Measurements from ENCODE around the gene DDHD1.
A peak's percentile ranks its signal among the peaks of the same experiment; 100 is the strongest.
"Not testable (repeated sequence)": the region's sequence is repeated elsewhere in the genome, so short reads cannot be mapped to it uniquely, and the experiment has no call there.

Gene DDHD1

DNA sequence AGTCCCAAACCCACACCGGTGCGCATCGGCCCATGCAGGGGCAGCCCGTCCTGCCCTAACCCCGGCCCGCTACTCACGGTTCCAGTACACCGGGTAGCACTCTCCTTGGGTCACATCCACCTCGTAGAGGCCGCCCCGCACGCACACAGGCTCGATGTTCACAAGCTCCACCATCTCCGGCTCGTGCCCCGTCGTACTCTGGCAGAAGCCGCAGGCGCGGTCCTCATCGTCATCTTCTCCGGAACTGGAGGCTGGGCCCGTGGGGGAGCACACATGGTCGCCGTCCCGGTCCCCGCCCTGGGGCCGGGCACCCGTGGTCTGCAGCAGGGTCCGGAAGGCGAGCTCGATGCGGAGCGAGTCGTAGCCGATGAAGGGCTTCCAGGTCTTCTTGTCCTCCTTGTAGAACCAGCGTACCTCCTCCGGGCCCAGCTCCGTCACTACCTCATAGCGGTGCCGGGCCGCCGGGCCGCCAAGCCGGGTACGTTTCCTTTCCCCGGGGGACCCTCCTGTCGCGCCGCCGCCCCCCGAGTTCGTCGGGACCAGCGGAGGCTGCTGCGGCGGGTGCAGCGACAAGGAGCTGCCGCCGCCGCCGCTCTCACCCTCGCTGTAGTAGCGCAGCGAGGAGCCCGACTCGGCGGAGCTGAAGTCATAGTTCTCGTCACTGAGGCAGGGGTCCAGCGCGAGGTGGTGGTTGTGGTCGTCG, 788 bp downstream of the DDHD1 start:
- peak; percentile 31 to 44 for DNase-seq (ENCODE audit: low read depth in 2 of 2)

DNA sequence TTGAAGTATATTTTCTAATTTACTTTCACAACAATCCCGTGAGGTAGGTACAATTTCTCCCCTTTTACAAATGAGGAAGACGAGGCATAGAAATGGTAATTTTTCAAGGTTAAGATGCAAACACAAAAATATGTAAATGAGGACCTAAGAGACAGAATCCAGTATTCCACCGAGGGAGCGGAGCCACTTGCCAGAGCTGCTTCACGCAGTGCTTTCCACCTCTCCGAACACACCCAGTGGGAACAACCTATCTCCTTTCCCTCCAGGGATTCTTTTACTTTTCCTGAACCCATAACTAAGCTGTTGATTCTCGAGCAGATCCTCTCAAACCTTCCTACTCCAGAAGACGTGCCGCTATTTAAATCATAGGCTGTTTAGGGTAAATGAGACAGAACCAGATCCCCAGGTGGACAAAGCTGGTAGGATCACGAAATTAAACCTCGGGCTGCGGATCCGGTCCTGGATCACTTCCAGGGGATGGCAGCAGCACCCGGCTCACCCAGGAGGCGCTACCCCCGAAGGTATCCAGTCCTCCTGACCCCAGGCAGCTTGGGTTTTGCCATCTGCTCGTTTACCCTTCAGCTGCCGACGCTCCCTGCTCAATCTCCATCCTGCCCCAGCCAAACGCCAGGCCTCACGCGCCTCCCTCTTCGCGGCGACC, 1.5 kb downstream of the DDHD1 start:
- peak in 1 of 2 donors; percentile 11 for DNase-seq (ENCODE audit: low read depth in 2 of 2)

GRCh38 chr14:53149668-53150316, 3.3 kb downstream of the DDHD1 start:
- DNase-seq (ENCODE audit: low read depth in 2 of 2) = no peak

DNA sequence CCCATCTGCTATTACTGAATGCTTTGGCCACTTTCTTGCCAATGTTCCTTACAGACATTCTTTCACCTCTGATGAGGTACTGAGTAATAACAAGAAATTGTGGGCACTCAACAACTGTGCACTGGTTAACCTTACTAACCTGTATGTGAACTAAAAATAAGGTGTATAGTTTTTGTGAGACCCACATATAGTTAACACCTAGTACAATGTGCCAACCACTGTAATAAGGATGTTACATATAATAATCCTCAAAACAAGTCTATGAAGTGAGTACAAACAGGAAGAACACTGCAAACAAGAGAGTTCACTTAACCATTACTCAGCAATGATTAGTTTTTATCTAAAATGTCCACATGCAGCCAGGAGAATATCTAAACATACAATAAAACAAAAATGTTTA, 4.5 kb downstream of the DDHD1 start:
- DNase-seq (ENCODE audit: low read depth in 2 of 2) = no peak

GRCh38 chr14:53147893-53148292, 5.2 kb downstream of the DDHD1 start:
- DNase-seq (ENCODE audit: low read depth in 2 of 2) = no peak

GRCh38 chr14:53147208-53147607, 5.9 kb downstream of the DDHD1 start:
- DNase-seq (ENCODE audit: low read depth in 2 of 2) = no peak

DNA sequence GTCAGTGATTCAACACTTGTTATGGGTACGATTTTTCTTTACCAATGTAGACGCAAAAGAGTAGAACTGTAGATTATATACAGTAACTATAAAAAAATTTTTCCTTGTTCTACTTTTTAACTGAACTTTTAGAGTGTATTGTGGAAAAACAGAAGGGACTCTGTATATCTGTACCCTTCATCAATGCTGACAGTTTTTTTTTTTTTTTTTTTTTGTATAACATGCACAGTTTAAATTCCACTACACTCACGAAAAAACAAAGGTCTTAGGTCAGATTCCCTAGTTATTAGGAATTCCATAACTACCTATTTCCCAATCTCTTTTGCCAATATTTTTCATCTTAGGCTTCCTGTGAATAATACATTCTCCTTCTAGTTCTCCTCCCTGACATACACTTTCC, 6.4 kb downstream of the DDHD1 start:
- no peak for DNase-seq (ENCODE audit: low read depth in 2 of 2)

DNA sequence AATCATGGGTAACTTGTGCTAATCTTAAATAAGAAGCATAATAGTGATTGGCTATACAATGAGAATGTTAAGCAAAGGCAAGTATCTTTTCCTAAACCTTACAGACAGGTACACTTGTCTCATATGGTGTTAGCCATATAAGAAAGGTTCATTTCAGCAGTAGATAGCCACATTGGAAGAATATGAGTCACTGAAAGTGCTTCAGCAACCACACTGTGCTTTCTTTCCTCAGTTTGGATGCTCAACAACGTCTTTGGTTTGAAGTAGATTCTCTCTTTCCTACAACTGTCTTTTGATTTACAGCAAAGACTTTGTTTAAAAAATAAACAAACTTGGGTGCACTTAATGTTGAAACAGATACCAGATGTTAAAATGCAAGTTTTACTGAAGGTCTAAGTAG, 8.9 kb downstream of the DDHD1 start:
- no peak for DNase-seq (ENCODE audit: low read depth in 2 of 2)

DNA sequence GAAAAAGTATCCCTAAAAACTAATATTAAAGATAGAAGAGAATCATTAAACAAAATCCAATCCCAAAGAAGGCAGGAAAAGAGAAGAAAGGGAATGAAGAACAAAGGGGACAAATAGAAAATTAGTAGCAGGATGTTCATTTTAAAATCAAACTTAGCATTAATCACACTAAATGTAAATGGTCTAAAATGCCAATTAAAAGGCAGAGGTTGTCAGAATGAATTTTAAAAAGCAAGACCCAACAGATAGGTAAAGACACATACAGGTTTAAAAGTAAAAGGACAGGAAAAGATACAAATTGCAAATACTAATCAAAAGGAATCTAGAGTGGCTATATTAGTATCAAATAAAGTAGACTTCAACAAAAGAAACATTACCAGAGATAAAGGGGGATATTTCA, 12.5 kb downstream of the DDHD1 start:
- no peak for DNase-seq (ENCODE audit: low read depth in 2 of 2)

- DNase-seq (ENCODE audit: low read depth in 2 of 2) = no peak
Measured at GRCh38 chr14:53137568-53138203, 15.4 kb downstream of the DDHD1 start.

DNA sequence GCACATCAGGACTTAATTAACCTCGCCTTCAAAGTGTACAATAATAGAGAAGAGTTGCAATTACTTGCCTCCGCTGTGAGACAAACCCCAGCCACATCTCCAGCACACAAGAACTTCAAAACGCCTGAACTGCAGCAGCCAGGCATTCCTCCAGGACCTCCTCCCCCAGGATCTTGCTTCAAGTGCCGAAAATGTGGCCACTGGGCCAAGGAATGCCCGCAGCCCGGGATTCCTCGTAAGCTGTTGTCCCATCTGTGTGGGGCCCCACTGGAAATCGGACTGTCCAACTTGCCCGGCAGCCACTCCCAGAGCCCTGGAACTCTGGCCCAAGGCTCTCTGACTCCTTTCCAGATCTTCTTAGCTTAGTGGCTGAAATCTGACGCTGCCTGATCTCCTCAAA, 22.6 kb downstream of the DDHD1 start:
- DNase-seq (ENCODE audit: low read depth in 2 of 2) = not testable (repeated sequence)

DNA sequence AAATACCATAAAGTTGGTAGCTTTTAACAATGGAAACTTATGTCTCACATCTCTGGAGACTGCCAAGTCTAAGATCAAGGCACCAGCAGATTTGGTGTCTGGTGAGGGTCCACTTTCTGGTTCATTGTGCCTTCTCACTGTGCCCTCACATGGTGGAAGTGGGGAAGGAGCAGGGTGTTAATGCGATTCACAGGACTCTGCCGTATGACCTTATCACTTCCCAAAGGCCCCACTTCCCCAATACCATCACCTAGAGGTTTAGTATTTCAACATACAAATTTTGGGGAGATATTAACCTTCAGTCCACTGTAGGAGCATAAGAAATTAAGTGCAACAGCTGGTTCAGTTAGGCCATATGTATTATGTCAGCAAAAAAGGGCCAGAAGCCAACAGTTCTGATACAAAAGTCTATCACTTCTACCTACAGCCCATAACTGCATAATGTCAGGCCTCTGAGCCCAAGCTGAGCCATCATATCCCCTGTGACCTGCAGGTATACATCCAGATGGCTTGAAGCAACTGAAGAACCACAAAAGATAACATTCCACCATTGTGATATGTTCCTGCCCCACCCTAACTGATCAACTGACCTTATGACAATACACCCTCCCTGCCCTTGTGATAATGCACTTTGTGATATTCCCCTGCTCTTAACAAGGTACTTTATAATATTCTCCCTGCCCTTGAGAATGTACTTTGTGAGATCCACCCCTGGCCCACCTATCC, 24.7 kb downstream of the DDHD1 start:
- no peak for DNase-seq (ENCODE audit: low read depth in 2 of 2)

- DNase-seq (ENCODE audit: low read depth in 2 of 2) = no peak
Measured at GRCh38 chr14:53127832-53128231, 25.3 kb downstream of the DDHD1 start.

DNA sequence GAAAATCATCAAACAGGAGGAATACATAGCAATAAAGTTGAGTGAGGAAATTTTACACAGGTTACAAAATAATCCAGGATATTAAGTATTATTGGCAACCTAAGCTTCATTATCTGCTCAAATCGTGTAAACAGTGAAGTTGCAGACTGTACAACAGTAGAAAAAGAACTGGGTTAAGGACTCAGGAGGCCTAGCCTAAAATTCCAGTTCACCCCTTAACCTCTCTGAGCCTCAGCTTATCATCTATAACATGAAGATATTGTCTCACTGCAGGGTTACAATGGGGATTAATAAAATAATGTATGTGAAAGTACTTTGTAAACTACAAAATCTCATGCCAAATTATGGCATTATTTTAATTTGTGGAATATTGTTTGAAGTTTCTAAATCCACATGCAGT, 26.0 kb downstream of the DDHD1 start:
- no peak for DNase-seq (ENCODE audit: low read depth in 2 of 2)

DNA sequence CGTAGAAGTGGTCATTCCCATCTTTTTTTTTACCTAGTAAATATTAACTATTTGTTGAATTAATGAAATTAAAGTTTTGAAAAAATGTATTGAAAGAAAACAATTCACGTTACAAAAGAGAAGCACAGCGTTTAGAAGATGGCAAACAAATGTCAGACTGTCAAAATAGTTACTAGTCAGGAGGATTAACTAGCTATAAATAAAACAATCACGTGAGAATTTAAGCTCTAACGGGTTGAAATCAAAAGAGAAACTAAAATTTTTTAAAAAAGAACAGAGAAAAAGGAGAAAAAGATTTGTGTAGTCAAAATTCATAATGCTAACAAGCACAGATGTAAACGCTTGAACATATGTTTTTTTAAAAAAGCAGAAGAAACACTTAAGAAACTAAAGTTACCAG, 26.4 kb downstream of the DDHD1 start:
- DNase-seq (ENCODE audit: low read depth in 2 of 2) = no peak

GRCh38 chr14:53124786-53125185, 28.3 kb downstream of the DDHD1 start:
- no peak for DNase-seq (ENCODE audit: low read depth in 2 of 2)

GRCh38 chr14:53121419-53121818, 31.7 kb downstream of the DDHD1 start:
- DNase-seq (ENCODE audit: low read depth in 2 of 2) = not testable (repeated sequence)

GRCh38 chr14:53117479-53117878, 35.6 kb downstream of the DDHD1 start:
- DNase-seq (ENCODE audit: low read depth in 2 of 2) = not testable (repeated sequence)

- no peak for DNase-seq (ENCODE audit: low read depth in 2 of 2)
Measured at GRCh38 chr14:53113989-53114388, 39.1 kb downstream of the DDHD1 start.

- DNase-seq (ENCODE audit: low read depth in 2 of 2) = no peak
Measured at GRCh38 chr14:53110096-53110495, 43.0 kb downstream of the DDHD1 start.

DNA sequence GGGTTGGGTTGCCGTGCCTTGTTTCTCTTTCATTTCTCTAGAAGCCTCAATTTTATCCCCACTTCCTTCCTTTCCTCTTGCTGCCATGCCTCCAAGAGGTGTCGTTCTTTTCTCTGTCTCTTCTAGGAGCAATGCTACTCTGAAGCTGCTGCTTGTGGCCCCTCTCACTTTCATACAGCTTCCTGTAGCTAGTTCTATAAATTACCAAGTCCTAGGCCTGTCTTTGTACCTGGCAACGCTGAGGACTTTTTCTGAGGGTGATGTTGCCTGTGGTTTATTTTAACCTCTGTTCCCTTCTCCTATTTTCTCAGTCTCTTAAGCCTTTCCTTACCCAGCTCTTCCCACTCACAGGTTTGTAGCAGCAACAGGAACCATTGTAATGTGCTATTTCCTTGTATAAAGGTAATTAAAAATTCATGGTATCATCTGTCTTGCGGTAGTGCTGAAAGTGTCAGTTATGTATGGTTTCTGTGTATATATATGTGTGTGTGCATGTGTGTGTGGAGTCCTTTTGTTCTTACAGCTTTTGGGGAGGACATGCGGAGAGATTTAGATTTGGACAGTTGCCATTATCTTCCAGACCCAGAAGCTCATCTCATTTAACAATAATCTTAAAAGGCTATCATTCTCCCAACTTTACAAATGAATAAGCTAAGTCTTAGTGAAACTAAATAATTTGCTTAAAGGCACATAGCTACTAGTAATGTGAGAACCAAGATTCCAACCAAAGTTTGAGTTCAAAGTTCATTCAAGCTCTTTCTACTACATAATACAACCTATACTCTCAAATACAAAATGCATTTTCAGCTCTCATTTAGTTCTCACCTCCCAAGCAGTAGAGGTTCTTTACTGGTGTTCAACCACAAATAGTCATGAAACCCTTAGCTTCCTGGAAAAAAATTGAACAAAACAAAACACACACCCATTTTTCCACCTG, 43.8 kb downstream of the DDHD1 start:
- DNase-seq (ENCODE audit: low read depth in 2 of 2) = no peak
